HPDE6-E6E7 (cell line): ENCODE results near the gene NSD2.

Source experiments
- DNase-seq: peaks from one replicate; pipeline ENCODE4 v3.0.0; 2011; ENCODE audit warnings: missing footprints; ENCODE audit errors: extremely low spot score

Gene NSD2

GRCh38 chr4:1864076-1865008, 6.9 kb upstream of the NSD2 start:
- DNase-seq, result no peak

DNA sequence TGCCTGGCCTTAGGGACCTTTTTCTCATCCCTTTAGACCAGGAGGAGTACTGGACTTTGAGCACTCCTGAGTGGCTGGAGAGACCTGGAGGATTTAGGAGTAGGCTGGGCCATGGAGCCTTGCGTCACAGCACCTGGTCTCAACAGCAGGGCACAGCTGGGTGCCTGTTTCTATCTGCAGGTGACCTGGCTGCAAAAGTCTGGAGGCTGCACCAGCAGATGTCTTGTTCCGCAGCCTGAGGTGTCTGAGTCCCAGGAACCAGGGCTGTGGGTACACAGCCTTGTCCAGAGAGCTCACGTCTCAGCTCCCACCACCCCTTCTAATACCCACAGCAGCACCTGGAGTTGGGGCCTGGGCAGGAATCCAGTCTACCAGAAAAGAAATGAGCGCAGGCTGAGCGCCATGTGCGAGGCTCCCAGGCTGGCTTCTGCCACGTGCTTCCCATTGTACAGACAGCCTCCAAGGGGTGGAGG, 5.0 kb upstream of the NSD2 start:
- DNase-seq, result no peak

DNA sequence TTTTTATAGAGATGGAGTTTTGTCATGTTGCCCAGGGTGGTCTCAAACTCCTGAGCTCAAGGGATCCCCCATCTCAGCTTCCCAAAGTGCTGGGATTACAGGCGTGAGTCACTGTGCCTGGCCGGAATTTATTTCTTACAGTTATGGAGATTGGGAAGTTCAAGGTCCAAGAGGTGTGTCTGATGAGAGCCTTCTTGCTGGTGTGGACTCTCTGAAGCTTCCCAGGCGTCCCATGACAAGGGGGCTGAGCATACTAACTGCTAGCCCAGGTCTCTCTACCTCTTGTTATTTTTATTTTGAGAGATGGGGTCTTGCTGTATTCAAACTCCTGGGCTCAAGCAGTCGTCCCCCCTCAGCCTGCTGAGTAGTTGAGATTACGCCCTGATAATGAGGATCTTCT, 2.9 kb upstream of the NSD2 start:
- DNase-seq, result no peak

DNA sequence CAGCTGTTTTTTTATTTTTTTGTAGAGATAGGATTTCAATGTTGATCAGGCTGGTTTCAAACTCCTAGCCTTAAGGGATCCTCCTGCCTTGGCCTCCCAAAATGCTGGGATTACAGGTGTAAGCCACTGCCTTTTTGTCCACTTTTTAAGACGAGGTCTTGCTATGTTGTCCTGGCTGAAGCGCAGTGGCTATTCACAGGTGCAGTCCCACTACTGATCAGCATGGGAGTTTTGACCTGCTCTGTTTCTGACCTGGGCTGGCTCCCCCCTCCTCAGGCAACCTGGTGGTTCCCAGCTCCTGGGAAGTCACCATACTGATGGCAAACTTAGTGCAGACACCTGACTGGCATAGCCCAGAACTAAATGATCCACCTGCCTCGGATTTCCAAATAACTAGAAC, 2.3 kb upstream of the NSD2 start:
- no peak for DNase-seq

DNA sequence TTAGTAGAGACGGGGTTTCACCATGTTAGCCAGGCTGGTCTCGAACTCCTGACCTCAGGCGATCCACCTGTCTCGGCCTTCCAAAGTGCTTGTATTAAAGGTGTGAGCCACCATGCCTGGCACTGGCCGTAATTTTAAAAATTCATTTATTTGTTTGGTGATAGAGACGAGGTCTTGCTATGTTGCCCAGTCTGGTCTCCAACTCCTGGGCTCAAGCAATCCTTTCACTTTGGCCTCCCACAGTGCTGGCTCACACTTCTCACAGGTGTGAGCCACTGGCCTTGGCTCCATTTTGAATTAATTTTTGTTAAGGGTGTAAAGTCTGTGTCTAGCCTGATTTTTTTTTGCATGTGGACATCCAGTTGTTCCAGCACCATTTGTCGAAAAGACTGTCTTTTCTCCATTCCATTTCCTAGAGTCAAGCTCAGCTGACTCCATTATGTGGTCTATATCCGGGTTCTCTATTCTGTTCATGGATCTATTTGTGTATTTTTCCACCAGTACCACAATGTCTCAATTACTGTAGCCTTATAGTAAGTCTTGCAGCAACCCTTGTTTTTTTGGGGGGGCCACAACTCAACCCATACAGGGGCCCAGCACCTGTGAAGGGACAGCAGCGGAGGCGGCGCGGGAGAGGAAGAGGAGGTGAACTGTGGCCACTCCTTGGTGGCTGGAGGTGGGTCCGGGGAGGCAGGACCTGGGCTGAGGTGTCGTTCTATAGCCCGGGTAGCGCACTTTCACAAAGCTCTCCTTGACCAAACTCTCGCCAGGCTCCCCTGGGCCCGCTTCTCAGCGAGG, 1.5 kb upstream of the NSD2 start:
- DNase-seq, result no peak

- peak; percentile 71 for DNase-seq
Measured at GRCh38 chr4:1870328-1870577, 940 bp upstream of the NSD2 start.

DNA sequence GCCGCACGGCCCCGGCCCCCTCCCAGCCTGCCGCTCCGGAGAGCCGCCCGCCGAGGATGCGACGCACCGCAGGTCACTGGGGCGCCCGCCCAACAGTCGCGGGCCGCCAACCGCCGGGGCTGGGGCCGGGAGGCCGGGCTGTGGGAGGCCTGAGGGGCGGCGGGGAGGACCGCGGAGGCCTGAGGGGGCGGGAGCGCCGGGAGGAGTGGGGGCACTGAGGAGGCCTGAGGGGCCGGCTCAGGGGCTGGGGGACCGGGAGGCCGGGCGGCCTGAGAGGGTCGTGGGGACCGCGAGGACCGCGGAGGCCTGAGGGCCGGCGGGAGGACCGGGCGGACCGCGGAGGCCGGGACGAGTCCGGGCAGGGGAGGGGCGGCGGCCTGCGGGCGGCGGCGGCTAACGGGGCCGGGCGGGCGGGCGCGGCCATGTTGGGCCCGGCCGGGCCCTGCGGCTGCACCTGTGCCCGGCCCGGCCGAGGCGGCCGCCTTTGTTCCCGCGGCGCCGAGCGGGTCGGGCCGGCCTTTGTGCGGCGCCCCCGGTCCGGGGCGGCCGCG, 353 bp downstream of the NSD2 start:
- DNase-seq, result no peak

DNA sequence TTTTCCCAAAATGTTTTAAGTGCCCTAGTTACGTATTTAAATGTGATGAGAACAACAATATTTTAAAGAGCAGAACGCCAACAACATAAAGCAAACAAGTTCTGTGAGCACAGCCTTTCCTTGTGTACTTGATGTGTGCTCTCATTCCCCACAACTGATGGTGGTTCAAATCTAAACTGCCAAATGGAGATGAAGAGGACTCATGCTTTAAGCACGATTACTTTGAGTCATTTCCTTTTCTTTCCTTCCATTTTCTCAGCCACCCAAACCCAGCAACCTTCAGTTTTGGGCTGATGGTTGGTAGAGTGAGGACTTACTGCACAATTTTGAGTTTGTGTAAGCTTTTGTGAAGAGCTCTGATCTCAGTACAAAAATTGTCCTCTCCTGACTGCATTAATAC, 1.7 kb downstream of the NSD2 start:
- no peak for DNase-seq

- no peak for DNase-seq
Measured at GRCh38 chr4:1873291-1873690, 2.1 kb downstream of the NSD2 start.

GRCh38 chr4:1873776-1874175, 2.6 kb downstream of the NSD2 start:
- no peak for DNase-seq

- no peak for DNase-seq
Measured at GRCh38 chr4:1874201-1874600, 3.0 kb downstream of the NSD2 start.

GRCh38 chr4:1879485-1879884, 8.3 kb downstream of the NSD2 start:
- no peak for DNase-seq

DNA sequence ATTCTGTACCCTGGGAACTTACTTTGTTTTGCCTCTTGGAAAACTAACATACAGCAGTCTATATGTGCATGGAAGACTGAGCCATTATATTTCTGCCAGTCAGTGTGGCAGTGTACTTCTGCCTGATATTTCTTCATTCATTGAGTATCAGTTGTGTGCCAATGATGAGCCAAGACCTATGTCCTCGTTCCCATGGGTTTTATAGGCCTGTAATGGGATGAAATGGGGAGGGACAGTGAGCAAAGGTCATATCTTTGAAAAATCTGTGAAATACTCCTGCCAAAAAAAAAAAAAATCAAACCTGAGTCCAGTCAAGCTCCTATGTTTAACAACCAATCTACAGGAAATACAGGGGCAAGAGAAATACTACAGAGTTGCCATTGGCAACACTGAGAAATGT, 9.1 kb downstream of the NSD2 start:
- no peak for DNase-seq

GRCh38 chr4:1882850-1883271, 11.7 kb downstream of the NSD2 start:
- no peak for DNase-seq

DNA sequence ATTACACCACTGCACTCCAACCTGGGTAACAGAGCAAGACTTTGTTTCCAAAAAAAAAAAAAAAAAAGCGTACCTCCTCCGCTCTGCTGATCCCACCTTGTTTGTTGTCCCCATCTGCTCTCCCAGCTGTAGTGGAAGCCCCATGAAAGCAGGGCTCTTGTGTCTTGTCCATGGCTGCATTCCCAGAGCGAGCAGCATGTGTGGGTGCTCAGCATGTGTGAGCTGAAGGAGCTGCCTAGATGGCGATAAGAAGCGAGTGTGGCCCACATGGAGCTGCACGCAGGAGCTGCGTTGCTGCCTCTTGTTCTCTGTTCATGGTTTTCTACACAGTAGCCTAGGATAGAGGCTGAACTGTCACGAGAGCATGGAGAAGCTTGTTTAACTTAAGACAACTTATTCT, 12.4 kb downstream of the NSD2 start:
- no peak for DNase-seq

DNA sequence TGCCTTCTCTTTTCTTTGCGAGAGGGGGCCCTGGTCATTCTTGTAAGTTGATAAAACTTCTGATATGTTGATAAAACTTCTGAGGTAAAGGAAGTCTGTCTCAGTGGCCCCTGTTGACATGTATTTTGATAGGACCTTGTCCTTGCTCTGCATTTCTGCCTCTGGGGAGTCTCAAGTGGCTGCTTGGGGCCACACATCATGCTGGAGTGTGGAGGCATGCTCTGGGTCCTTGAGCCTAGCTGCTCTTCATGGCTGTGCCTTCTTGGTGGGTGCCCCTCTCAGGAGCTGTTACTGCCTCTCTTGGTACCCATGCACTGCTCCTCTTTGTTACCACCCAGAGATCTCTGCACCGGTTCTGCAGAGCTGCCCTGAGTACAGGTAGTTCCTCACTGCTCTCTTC, 14.2 kb downstream of the NSD2 start:
- DNase-seq, result no peak

DNA sequence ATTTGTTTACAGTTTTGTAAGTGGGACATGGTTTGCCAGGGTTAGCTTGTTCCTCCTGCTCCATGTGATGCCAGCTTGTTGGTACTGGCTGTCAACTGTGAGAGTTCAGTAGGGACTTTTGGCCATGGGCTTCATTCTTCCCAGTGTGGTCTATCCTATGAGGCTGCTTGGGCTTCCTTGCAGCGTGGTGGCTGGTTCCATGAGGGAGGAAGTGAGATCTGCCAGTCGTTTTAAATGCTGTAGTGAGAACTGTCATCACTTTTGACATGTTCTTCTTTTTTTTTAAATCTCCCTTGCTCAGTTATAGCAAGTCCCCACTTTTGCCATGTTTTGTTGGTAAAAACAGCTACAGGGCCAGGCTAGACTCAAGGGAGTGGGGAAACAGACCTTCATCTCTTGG, 15.9 kb downstream of the NSD2 start:
- DNase-seq, result no peak

DNA sequence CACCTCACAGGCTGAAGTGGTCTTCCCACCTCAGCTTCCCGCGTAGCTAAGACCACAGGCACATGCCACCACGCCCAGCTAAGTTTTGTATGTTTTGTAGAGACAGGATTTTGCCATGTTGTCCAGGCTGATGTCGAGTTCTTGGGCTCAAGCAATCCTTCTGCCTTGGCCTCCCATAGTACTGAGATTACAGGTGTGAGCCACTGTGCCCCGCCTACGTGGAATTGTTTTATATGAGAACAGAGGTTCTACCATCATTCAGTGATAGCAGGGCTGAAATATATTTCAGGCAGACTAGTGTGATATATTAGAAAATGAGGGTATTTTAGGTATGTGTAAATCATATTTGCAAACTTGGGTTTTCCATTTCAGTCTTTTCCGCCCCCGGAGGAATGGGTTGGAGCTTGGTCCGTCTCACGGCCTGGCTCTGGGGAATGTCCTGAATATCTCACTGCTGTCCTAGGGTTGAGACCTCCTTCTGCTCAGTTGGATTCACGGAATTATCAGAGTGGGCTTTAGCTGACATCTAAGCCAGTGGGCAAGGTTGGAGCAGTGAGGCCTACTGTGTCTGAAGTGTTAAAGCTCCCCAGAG, 19.9 kb downstream of the NSD2 start:
- DNase-seq, result no peak

DNA sequence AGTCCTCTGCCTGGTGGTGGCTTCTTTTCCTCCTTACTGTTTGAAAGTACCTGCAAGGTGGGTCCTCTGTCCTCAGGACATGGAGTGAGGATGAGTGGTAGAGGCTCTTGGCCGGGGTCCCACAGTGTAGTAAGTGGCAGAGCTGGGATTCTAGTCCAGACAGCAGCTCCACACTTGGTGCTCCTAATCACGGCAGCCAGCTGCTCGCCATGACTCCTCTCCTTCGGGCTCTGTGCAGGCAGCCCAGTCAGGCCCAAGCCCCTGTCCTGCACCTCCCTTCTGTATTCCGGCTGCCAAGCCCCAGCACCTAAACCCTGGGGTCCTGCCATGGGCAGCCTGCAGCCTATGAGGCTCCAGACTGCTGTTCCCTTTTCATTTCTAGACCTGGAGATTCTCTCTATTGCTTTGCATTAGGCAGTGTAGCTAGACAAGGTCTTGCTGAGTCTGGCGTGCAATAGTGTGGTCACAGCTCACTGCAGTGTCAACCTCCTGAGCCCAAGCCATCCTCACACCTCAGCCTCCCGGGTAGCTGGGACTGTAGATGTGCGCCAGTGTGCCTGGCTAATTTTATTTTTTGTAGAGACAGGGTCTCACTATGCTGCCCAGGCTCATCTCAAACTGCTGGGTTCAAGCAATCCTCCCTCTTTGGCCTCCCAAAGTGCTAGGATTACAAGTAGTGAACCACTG, 24.9 kb downstream of the NSD2 start:
- DNase-seq, result no peak

DNA sequence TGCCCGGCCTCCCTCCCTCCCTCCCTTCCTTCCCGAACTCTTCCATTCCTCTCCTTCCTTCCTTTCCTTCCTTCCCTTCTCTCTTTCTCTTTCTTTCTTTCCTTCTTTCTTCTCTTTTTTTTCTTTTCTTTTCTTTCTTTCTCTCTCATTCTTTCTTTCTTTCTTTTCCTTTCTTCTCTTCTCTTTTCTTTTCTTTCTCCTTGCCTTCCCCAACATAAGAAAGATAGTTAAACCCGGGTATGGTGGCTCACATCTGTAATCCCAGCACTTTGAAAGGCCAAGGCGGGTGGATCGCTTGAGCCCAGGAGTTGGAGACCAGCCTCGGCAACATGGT, 25.4 kb downstream of the NSD2 start:
- no peak for DNase-seq

GRCh38 chr4:1898007-1898406, 26.8 kb downstream of the NSD2 start:
- DNase-seq, result no peak

- no peak for DNase-seq
Measured at GRCh38 chr4:1898681-1899080, 27.5 kb downstream of the NSD2 start.
